Measurements from ENCODE around the gene CTDP1.

CTDP1 gene

DNA sequence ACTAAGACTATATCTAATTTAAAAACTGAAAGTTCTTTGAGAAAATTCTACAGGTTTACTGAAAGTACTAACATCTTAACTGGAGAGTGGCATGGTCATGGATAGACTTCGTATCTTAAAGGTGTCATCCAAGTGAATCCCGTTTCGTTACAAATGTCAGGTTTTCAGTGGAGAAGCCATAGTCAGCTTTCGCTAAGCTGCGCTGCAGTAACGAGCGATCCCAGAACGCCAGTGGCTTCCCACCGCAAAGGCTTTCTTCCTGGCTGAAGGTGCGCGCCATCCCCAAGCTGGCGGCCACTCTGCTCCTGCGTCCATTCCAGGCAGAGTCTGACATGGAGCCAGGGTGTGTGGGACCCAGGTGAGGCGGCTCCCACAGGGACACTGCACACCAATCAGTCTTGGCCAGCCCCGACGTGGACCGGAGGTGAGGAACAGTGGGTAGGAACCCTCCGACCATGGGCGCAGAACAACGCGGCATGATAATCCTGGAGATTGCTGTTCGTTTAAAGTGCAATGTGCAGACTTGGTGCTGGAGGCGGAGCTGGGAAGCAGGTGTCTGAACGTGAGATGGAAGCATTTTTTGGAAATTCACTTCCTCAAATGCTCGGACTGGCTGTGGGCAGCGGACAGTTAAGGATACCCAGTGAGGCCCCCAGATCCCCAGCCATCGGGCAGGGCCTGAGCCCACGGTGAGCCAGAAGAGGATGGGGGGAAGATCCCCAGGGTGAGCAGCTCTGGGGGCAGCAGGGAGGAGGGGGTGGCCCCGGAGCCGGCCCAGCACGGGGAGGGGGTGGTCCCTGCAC lies 90.3 kb downstream of the CTDP1 start:
- DNase-seq, result no peak

DNA sequence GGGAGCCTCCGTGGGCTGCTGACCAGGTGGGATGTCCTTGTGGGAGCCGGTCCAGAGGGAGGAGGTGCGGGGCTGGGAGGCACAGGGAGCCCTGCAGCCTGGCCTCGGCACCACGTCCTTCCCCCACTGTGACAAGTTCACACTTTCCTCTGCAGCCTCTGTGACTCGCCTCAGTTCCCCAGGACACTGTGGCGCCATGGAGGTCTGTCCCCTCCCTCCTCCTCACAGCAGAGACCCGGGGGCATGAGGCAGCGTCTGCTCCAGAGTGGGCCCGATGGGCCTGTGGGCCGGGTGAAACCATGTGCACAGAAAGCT lies 90.9 kb downstream of the CTDP1 start:
- DNase-seq, result no peak

DNA sequence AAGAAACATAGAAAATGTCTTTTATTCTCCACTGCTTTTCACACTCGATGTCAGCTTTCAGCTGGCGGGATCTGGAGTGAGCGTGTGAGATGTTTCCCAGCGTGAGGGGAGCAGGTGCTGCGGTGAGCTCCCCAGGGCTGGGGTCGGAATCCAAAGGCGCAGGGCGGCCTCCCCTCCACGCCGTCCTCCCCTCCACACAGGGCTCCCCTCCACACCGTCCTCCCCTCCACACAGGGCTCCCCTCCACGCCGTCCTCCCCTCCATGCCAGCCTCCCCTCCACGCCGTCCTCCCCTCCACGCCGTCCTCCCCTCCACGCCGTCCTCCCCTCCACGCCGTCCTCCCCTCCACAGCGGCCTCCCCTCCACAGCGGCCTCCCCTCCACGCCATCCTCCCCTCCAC lies 91.2 kb downstream of the CTDP1 start:
- DNase-seq, result no peak

DNA sequence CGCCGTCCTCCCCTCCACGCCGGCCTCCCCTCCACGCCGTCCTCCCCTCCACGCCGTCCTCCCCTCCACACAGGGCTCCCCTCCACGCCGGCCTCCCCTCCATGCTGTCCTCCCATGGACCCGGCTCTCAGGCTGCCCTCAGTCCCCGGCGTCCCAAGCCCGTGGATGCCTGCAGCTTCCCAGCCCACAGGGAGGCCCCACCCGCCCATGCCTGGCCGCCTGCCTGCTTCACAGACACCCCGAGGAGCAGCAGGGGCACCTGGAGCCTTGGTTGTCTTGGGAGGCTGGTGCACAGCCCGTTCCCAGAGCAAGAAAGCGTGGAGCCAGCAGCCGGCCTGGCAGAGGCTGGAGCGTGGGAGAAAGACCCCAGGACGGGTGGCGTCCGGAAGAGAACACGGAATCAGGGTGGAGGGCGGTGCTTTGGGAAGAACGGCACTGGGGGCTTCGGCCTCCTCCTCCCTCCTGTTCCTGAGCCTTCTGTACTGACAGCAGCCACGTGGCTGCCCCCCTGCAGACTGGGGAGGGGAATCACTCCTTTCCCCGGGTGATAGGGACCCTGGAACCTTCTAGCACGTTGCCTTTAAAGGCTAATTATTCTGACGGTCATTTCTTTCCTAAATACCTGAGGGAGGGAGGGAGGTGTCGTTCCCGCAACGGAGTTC lies 92.0 kb downstream of the CTDP1 start:
- no peak for DNase-seq

DNA sequence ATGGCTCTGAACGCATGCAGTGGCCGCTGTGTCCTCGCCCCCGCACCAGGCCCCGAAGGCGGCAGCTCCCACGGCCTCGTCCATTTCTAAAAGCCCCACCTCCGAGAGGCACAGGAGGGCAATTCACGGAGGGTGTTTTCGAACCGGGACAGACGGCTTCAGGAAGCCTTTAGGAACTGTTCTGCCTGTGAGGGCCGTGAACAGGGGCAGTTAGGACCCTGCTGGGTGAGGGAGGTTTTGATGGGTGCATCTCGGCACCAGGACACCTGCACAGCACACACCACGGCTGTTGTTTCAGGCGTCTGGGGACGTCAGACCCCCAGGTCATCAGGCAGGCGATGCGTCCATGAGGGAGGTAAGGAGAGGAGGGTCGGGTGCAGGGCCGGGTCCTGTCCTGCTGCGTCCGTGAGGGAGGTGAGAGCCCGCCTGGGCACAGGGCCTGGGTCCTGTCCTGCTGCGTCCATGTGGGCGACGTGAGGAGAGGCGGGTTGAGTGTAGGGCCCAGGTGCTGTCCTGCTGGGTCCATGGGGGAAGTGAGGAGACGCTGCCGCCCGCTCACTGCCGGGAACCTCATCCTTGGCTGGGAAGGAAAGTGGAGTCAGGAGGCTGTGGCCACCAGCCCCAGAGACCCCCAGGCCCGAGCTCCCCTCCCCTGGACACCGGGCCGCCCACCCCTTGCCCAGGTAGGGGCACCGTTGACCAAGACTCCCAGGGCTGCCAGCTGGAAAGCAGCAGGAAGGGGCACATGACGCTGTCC lies 92.7 kb downstream of the CTDP1 start:
- DNase-seq, result no peak

DNA sequence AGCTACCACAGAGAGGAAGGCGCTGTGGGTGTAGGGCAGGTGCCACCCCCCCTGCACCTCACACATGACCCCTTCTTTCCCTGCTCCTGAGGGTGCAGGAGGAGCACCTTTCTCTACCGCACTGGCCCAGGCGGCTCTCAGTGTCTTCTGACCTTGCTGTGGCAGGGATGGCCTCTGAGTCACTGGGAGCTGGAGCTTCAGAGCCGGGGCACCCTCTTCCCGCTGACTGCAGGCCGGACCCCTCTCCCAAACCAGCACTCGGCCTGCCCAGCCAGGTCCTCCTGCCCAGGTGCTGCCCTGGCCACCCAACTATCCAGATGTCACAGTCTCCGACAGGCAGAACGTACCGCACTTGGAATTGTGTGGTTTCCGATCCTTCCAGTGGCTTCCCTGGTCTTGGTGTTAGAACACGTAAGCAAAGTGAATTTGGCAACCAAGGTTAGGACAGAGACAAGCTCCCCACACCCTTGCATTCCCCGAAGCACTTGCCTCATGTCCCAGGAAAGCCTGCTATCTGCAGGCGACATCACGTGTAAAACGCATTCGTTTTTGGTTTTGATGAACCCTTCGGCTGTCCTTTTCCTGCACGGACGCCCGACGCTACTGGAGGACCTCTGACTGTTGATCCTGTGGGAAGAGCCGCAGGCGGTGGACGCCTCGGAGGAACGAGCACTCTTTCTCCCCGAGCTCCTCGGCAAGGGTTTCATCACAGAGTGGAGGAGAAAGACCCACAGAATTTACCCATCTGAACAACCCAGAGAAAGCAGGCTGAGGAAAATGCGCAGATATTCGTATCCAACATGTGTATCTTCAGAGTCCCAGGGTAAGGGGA lies 93.5 kb downstream of the CTDP1 start:
- no peak for DNase-seq

DNA sequence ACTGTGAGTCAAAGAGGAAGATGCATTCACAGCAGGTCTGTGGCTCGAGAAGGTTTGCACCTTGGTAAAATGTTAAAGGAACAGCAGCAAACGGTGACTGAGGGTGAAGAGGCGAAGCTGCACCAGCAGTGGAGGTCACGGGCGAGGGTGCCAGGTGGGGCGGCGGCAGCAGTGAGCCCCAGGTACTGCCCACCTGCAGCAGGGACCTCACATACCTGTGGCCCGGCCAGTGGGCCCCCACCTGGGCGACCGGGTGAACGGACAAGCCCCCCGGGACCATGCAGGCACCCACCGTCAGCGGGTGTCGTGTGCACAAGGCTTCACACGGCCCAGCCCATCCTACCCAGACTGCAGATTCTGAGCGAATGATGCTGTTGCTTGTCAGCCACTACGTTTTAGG lies 94.5 kb downstream of the CTDP1 start:
- no peak for DNase-seq

DNA sequence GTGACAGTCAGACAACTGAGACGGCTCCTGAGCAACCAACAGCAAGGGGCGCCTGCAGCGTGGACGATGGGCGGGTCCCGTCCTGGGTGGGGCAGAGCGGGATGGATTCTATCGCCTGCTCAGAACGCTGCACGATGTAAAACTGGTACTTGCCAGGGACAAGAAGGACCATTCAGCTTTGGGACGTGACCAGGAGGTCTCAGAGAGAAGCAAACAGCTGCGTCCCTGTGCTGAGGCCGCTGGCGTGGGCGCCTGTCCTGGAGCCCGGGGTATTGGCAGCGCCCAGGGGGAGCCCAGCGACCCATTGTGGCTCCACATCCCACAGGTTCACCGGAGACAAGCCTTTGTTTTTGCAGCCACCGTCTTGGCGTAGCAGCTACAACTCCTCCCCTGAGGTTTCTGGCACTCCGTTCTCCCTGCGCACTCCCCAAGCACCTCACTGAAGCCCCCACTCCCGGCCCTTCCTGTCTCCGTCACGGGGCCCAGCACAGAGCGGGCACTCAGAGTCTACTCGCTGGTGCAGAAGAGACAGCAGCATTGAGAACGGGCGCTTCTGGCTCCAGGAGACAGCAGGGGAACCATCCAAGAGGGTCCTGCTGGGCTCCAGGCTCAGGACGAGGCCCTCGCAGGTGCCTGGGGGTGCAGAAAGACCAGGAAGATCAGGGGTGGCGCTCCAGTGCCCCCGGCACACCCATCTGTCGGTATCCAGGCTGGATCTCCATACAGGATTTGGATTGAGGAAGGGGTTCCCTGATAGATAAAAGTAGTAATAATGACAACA lies 96.0 kb downstream of the CTDP1 start:
- DNase-seq, result no peak

DNA sequence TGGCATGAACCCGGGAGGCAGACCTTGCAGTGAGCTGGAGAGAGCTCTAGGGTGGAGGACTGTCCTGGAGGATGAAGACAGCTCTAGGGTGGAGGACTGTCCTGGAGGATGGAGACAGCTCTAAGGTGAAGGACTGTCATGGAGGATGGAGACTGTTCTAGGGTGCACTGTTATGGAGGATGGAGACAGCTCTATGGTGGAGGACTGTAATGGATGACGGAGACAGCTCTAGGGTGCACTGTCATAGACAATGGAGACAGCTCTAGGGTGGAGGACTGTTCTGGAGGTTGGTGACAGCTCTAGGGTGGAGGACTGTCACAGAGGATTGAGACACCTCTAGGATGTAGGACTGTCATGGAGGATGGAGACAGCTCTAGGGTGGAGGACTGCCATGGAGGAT lies 97.1 kb downstream of the CTDP1 start:
- no peak for DNase-seq

DNA sequence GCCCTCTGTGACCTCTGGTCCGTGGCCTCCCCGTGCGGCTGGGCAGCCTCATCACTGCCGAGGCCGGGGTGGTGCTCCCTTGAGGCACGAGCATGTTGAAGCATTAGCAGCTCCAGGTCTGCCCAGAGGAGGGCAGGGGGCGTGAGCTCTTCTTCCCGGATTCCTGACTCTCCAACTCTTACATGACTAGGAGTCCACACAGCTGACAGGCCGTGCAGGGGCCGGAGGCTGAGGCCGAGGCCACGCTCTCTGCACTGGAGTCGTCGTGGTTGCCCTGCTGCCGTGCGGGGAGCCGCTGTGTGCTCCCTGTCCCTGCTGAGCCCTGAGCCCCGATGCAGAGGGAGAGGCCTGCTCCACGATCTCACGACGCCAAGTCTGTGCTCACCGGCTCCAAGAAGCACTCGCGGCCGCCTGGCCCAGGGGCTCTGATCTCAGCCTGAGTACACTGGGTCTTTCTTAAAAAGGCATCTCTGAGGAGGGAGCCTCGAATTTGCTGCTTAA lies 98.7 kb downstream of the CTDP1 start:
- DNase-seq, result no peak

DNA sequence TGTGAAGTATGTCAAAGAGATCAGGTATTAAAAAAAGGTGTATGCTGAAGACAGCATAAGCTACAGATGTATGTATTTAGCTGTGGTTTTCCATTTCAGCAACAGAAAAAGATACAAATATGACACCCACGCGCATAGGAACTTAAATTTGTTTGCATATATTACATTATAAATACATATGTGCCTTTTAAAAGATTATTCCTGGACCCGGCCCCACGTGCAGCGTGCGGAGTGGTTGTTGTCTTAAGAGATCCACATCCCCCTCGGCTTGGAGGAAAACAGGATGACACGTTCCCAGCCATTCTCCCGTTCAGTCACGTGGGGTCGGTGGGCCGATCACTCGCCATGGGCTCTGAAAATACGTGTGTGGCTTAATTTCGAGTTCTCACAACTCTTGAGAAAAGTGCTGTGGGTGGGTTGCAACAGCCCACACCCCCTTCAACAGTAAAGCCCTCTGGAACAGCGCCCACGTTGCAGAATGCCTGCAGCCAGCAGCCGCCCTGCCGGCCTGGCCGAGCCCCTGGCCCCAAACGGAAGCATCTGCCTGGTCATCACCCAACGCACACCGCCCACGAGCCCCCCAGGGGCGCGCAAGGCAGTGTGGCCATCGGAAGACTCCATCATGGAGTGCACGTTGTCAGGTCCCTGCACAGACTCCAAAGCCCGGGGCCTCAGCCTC lies 99.6 kb downstream of the CTDP1 start:
- DNase-seq, result no peak

DNA sequence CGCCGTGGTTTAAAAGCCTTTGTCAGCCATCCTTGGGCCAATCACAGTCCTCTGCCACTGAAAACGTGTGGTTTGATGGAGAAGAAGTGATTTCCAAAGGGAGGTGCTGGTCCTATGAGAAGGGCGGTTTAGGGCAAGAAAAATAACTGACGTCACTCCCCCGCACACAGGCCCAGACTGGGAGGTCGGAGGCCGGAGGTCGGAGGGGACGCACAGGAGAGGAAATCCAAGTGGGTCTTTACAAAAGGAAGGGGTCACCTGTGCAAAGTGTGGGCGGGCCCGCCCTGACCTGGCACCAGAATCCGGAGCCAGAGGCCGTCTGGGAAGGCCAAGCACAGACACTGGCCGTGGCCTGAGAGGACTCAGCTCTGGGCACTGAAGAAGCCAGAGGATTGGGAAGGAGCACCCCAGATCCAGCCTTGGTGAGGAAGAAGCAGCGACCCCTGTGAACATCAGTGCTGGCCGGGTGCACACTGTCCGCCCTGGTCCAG lies 100.1 kb downstream of the CTDP1 start:
- DNase-seq, result no peak

DNA sequence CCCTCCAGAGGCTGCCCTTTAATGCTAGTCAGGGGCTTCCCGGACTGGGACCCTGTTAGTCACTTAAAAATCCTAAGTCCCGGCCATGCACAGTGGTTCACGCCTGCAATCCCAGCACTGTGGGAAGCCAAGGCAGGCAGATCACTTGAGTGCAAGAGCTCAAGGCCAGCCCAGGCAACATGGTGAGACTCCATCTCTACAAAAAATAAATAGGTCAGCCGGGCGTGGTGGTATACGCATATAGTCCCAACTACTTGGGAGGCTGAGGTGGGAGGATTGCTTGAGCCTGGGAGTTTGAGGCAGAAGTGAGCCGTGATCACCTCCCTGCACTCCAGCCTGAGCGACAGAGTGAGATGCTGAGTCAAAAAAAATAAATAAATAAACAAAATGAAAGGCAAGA lies 100.9 kb downstream of the CTDP1 start:
- DNase-seq, result no peak

DNA sequence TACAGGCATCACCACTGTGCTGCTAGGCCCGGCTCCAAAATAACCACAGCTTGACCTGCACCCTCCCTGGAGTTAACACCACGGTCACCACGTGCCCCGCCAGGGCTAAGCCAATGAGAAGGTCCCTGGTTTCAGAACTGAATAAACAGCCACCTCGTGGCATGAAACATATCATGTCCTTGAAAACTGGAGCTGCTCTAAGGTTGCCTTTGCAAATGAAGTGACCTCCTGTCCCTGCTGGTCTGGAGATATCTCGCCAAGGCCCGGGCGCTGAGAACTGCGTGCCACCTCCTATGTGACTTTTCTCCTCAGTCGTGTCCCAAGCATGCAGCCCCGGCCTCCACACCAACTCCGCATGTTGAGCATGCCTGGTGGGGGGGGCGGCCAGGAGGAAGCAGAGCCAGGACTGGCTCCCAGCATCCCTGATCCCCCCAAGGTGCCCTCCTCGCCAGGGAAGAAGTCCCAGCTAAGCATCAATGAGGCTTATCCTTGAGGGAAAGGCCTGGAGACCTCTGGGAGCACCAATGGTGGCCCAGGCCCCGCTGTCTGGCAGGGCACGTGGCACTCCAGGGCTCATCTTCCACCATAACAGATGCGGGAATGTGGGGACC lies 101.8 kb downstream of the CTDP1 start:
- no peak for DNase-seq

DNA sequence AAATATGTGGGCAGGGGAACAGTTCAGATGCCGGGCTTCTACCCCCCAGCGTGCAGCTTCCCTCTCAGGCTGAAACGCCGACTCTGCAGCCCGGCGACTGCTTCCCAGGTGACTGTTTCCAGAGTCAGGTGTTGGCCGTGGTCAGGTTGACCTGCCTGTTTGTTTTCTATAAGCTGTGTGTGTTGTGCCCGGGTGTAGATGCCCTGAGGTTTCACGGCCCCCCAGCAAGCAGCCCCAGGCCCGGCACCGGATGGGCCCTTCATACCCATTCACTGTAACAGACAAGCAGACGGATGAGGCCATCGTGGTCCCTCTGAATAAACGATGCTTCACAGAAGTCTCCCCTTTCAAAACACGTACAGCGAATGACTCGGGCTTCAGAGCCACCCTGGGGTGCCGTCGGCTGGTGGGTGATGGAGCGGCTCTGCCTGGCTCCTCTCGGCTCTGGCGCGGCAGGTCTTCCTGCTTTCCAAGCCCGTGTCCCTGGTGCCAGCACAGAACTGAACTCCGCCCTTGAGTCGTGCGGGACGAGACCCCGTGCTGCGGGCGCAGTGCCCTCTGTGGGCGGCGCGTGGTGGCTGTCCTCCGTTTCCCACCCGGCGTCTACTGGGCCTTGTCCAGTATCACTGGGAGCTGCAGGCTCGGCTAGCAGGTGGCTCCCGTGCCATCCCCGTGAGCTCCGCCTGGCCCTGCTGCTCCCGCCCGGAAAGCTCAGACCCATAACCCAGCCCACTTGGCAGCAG lies 103.1 kb downstream of the CTDP1 start:
- DNase-seq, result no peak

DNA sequence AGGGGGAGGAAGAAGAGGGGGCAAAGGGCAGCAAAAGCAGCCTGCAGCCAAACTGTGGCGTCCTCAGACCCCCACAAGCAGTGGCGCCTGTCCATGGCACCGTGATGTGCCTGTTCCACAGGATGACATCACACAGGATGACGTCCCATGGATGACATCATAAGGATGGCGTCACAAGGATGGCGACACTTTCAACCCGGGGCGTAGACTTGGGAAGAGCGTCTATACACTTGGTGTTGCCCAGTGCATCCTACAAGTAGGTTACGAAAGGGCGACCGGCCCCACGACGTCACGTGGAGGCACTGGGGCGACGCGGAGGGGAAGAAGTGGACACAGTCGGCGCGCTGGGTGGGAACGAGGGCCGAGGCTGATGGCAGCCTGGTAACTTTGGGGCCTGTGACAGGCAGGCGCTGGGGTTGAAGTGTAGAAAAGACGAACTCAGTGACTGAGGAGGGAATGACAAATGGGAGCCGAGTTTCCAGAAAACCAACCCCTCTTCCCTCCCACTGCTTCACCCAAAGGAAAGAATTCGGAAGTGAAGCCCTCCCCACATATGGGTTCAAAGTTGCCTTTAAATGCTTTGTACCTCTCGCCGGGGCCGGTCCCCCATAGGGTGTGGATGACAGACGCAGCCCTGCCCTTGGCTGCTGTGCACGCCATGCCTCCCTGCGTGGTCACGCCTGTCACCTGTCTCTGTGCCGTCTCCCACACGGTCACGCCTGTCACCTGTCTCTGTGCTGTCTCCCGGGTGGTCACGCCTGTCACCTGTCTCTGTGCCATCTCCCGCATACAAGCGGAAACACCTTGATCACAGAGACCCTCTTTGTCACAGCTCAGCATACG lies 104.7 kb downstream of the CTDP1 start:
- no peak for DNase-seq

DNA sequence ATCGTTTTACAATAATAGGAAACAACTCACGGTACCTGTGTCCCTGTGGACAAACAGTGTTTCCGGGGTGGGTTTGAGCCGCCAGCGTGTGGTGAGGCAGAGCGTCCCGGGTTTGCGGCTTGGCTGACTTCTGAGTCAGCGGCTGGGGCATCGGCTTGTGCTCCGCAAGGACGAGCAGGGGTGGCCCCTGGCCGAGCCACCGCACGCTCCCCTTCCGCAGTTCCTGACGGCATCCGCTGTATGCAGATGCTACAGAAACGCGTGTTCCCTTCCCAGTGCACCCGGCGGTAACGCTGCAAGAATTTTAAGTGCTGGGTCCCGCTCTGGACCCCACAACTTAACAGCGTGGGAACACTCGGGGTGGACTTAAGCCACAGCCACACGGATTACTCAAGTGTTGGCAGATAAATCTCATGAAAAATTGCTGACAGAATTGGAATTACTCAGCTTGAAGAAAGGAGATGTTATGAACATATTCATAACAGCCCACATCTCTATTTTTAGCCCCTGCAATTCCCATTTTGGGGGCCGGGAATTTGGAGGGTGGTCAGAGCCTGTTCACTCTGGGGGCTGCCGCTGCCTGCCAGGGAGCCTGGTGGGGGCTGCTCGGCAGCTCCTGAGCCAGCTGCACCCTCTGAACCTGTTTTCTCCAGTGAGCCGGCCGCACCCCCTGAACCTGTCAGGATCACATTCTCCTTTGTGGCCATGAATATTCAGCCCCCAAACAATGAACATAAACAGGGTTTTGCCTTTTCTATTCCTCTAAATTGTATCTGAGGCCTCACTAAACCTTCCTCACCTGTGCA lies 105.6 kb downstream of the CTDP1 start:
- DNase-seq, result no peak

DNA sequence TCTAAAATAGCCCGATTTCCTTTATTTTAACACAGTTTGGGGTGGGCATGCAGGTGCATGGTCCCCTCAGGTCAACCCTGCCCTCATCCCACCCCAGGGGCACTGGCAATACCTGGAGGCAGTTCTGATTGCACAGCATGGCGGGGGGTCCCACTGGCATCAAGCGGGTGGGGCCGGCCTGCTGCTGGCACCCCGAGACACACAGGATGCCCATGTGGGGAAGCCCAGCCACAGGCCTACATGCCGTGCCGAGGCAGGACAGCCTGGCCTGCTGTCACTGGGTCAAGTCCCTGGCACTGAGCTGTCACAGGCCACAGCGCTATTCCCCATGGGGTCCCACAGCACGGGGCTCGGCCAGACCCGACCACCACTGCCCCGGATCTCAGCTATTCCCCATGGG lies 106.2 kb downstream of the CTDP1 start:
- DNase-seq, result no peak

Measured in hippocampal formation (tissue), 2 donors.